T-helper 2 cell treated with Interferon-gamma antibody and Interleukin-4, amounts not matched to agents 5 μg/mL and 100 μg/mL, for 36 hours (primary cell): ENCODE results near the gene CDHR5.

Experiments
- DNase-seq: peaks from one replicate; pipeline ENCODE4 v3.0.0; 2021; ENCODE audit warnings: low spot score
- H3K27ac Mint-ChIP-seq: one replicate; pipeline ENCODE4 v1.8.0; 2021; ENCODE audit warnings: mild to moderate bottlenecking, mixed read lengths
- H3K27me3 Mint-ChIP-seq: one replicate; pipeline ENCODE4 v1.8.0; 2021; ENCODE audit warnings: low read depth, mixed read lengths
- H3K36me3 Mint-ChIP-seq: one replicate; pipeline ENCODE4 v1.8.0; 2021; ENCODE audit warnings: low read depth, mixed read lengths
- H3K4me1 Mint-ChIP-seq: one replicate; pipeline ENCODE4 v1.8.0; 2021; ENCODE audit warnings: low read depth, mixed read lengths
- H3K4me3 Mint-ChIP-seq: one replicate; pipeline ENCODE4 v1.8.0; 2022; ENCODE audit warnings: mild to moderate bottlenecking, moderate library complexity, mixed read lengths
- H3K9me3 Mint-ChIP-seq: one replicate; pipeline ENCODE4 v1.8.0; 2021; ENCODE audit warnings: mixed read lengths

The CDHR5 gene

DNA sequence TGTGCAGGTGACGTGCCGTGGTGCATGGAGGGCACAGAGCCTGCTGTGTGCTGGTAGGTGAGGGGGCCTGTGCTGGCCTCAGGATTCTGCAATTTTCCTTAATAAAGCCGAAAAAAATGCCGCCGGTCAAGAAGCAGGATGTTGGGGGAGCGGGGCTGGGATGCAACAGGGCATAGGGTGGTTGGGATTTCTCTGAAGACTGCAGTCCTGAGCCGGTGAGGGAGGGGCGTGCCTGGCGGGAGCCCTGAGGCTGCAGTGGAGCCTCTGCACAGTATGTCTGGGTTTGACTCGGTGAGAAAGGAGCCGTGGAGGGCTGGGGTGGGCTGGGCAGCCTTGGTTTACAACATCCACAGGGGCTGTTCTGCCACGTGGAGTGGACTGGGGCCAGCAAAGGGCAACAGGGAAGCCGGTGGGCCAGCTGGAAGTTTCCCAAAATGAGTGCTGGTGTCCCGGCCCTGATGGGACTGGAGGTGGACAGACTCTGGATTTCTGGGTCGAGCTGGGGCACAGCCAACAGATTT, 1.3 kb downstream of the CDHR5 start:
- no peak overlapping the region for H3K4me3 Mint-ChIP-seq
- peaks cover 17% of the 10 kb centered on the region for H3K27me3 Mint-ChIP-seq
- H3K36me3 Mint-ChIP-seq, result no peaks in the 10 kb centered on the region
- no peaks in the 10 kb centered on the region for H3K9me3 Mint-ChIP-seq
- peaks cover 4% of the 10 kb centered on the region for H3K4me1 Mint-ChIP-seq
- DNase-seq, result no peak
- no peak overlapping the region for H3K27ac Mint-ChIP-seq

DNA sequence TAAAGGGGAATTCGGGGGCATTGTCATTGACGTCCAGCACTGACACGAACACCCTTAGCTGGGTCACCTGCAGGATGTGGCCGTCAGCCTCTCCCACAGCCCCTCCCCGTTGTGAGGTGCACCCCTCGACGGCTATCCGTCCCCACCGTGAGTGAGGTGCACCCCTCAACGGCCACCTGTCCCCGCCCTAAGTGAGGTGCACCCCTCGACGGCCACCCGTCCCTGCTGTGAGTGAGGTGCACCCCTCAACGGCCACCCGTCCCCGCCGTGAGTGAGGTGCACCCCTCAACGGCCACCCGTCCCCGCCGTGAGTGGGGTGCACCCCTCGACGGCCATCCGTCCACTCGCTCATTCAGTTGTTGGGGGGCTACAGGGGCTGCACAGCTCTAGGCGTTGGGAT, 2.9 kb downstream of the CDHR5 start:
- no peak for DNase-seq
- Mint-ChIP-seq H3K27ac (no peak overlapping the region), H3K36me3 (no peaks in the 10 kb centered on the region), H3K4me3 (no peak overlapping the region), H3K9me3 (no peaks in the 10 kb centered on the region), H3K27me3 (peaks cover 7% of the 10 kb centered on the region), H3K4me1 (no peaks in the 10 kb centered on the region)

DNA sequence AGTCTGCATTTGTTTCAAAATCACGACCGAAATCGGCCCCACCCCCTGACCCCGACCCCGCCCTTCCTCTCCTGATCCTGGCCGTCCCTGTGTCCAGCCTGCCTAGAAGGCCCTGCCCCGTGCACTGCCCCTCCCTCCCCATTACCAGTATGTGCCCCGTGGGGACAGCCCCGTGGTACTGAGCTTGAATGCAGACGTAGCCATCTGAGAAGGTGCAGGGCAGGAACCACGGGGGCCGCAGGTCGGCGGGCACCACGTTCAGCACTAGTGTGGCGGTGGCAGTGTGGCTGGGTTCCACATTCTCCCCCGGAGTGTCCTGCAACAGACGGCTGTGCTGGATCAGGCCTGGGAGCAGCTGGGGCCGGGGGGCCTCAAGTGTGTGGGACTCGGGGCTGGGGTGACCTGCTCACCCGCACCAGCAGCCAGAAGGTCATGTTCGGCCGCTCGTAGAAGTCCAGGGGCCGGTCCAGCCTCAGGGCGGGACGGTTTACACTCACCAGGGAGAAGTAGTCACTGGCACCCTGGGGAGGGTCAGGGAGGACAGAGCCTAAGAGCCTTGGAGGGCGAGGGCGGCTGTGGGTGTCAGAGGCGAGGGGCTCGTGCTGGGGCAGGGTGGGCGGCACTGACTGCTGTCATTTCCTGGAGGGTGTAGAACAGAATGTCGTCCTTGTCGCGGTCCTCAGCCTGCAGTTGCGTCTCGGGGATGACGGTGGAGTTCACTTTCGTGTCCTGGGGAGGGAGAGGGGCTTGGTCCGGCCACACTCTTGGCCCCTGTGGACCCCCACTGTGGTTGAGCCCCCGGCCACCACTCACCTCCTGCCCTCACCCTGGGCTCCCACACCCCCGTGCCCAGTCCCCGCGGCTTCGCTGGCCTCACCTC, 3.6 kb downstream of the CDHR5 start:
- Mint-ChIP-seq H3K27ac (no peak overlapping the region), H3K4me3 (no peak overlapping the region), H3K9me3 (no peaks in the 10 kb centered on the region), H3K36me3 (no peaks in the 10 kb centered on the region), H3K27me3 (peaks cover 2% of the 10 kb centered on the region), H3K4me1 (peaks cover 5% of the 10 kb centered on the region)
- no peak for DNase-seq

DNA sequence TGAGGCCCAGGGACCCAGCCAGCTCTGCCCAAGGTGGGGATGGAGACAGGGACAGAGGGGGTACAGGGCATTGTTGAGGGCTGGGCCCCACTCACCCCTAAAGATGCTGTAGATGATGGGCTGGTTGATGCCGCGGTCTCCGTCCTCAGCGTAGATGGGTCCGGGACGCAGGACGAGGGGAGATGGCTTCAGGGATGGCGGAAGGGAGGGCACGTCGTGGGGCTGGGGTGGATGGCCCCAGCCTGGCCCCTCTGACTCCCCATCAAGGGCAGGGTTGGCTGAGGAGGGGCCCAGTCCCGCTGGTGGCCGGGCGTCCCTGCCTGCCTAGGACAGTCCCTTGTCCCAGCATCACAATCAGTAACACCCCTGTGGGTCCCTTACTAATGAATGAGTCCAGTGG, 4.6 kb downstream of the CDHR5 start:
- no peak overlapping the region for H3K4me3 Mint-ChIP-seq
- no peaks in the 10 kb centered on the region for H3K27me3 Mint-ChIP-seq
- H3K9me3 Mint-ChIP-seq, result no peaks in the 10 kb centered on the region
- H3K4me1 Mint-ChIP-seq, result peaks cover 7% of the 10 kb centered on the region
- no peak overlapping the region for H3K27ac Mint-ChIP-seq
- H3K36me3 Mint-ChIP-seq, result peaks cover 3% of the 10 kb centered on the region
- no peak for DNase-seq

DNA sequence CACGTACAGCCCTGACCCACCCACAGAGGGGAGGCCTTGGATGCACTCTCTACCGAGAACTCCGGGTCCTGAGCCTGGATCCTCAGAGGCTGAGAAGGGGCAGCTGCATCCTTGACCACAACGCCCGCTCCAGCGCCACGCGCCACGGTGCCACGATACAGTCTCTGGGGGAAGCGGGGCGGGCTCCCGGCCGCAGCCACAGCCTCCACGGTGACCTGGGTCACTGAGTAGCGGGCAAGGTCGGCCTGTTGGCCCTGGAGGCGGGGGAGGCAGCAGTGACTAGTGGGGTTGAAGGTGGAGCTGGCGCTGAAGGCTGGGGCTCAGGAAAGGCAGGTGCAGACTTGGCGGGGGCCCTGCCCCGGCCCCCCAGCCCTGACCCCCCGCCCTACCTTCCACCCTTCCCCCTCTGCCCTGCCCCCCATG, 5.1 kb downstream of the CDHR5 start:
- peaks cover 7% of the 10 kb centered on the region for H3K4me1 Mint-ChIP-seq
- no peaks in the 10 kb centered on the region for H3K27me3 Mint-ChIP-seq
- DNase-seq, result no peak
- H3K4me3 Mint-ChIP-seq, result no peak overlapping the region
- H3K9me3 Mint-ChIP-seq, result no peaks in the 10 kb centered on the region
- no peak overlapping the region for H3K27ac Mint-ChIP-seq
- peaks cover 3% of the 10 kb centered on the region for H3K36me3 Mint-ChIP-seq

DNA sequence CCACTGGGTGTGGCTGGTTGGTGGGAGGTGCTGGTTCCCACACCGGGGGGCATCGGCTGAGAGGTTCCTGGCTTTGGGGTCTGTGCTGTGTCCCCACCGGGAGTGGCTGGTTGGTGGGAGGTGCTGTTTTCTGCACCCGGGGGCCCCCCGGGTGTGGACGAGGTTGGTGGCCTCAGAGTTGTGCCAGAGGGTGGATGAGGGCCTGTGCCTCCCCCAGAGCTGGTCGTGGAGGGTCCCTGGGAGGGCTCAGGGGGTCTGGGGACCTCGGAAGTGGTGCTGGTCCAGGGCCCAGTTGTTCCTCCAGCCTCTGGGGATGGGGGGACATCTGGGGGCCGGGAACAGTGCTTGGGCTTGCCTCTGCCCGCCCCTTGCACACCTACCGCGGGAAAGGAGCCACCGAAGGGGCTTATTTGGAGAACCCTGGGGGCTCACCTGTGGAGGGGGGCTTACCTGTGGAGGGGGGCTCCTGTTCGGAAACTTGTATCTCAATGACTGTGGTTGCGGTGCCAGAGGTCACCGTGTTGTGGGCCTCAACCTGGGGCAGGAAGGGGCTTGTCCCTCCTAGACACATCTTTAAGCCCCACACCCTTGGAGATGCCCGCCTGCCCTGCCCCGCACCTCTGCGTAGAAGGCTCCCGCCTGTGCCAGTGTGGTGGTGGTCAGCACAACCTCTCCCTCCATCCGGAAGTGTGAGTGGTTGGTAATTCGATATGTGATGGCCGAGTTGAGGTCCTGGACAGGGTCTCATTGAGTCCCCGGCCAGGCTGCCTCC, 5.7 kb downstream of the CDHR5 start:
- Mint-ChIP-seq H3K4me1 (peaks cover 13% of the 10 kb centered on the region), H3K27ac (no peak overlapping the region), H3K36me3 (peaks cover 8% of the 10 kb centered on the region), H3K4me3 (no peak overlapping the region), H3K27me3 (no peaks in the 10 kb centered on the region), H3K9me3 (no peaks in the 10 kb centered on the region)
- DNase-seq, result no peak

DNA sequence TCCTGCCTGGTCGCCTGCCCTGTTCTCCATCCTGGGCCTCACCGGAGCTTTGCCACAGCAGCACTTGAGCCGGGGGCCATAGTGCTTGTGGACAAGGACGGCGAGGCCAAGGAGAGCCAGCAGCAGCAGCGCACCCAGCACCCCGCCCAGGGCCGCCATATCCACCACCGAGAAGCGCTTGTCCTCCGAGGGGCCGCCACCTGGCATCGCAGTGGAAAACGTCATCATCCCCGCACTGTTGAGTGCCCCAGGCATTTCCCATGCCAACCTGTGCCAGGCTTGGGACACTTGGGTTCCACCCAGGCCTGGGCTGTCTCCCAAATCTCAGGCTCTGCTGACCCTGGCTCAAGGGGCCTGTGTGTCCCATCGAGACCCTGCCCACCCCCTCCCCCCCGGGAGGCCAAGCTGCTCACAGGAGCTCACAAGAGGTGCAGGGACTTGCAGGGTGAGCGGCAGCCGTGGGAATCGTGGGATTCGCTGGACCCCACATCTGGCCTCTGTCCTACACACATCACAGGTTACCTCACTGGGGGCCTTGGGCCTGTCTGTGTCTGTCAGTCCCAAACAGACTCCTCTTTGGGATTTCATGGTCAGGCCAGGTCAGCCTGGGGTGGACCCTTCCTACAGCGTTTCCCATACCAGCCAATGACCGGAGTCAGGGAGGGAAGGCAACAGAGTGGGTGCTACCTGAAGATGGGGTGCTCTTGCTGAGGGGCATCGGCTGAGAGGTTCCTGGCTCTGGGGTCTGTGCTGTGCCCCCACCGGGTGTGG, 6.7 kb downstream of the CDHR5 start:
- no peaks in the 10 kb centered on the region for H3K27me3 Mint-ChIP-seq
- H3K9me3 Mint-ChIP-seq, result no peaks in the 10 kb centered on the region
- peaks cover 14% of the 10 kb centered on the region for H3K4me1 Mint-ChIP-seq
- H3K36me3 Mint-ChIP-seq, result peaks cover 8% of the 10 kb centered on the region
- H3K27ac Mint-ChIP-seq, result no peak overlapping the region
- no peak for DNase-seq
- H3K4me3 Mint-ChIP-seq, result no peak overlapping the region

DNA sequence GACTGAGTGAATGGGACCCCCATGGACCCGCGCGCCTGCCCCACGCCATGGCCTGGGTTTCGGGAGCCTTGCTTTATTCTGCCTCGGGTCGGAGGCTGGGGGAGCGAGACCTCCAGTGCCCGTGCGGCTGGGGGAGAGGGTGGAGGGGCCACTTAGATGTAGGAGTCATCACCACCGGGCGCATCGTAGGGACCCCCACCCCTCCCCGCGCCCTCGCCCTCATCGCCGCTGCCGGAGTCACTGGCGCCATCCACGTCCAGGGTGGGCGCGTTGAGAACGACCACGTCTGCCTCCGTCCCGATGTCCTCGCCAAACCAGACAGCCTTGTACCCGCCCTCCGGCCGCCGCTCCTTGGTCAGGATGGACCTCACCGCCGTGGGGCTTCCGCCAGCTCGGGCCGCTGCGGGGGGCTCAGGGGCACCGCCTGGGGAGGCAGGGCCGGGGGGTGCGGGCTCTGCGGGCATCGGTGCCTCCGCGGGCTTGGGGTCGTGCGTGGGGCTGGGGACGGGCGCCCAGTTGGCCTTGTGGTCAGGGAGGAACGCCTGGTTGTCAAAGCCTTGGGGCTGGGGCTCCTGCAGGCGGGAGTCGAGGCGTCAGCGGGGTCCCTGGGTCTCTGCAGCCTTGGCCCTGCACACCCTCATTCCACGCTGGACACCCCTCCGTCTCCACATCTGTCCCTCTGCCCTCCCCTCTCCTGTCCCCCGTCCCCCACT, 7.4 kb downstream of the CDHR5 start:
- Mint-ChIP-seq H3K27me3 (no peaks in the 10 kb centered on the region), H3K36me3 (peaks cover 11% of the 10 kb centered on the region), H3K4me1 (peaks cover 14% of the 10 kb centered on the region), H3K4me3 (no peak overlapping the region), H3K9me3 (no peaks in the 10 kb centered on the region), H3K27ac (no peak overlapping the region)
- no peak for DNase-seq

DNA sequence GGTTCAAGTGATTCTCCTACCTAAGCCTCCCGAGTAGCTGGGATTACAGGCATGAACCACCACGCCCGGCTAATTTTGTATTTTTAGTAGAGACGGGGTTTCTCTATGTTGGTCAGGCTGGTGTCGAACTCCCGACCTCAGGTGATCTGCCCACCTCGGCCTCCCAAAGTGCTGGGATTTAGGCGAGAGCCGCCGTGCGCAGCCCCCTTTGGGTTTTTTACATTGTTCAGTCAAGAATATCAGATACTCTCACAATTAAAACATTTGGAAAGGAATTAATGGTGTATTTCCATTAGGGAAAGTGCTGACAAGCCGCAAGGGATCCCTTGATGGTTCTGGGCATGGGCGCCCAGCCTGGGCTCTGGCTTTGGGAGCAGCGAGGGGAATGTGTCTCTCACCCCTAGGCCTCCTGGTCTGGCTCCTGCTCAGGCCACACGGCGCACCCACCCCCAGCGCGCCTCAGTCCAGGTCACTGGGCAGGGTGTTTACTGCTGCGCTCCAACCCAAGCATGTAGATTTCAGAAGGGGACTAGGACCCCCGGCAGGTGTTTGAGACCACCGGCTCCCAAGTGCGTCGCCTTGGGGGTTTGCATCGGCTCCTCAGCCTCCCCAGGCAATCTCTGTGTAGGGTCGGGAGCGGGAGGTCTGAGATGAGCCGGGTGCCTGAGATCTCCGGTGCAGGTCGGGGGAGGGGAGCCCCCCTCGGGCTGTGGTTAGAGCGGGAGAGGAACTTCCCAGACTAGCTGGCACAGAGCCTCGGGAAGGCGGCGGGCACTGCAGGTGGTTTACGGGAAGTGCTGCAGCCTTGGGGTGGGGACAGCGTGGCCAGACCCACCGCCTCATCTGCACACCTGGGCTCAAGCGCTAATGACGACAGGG, 8.2 kb downstream of the CDHR5 start:
- Mint-ChIP-seq H3K9me3 (no peaks in the 10 kb centered on the region), H3K27ac (peak overlapping the region; percentile 97), H3K4me1 (peaks cover 16% of the 10 kb centered on the region), H3K27me3 (no peaks in the 10 kb centered on the region), H3K36me3 (peaks cover 16% of the 10 kb centered on the region), H3K4me3 (peak overlapping the region; percentile 89)
- no peak for DNase-seq

DNA sequence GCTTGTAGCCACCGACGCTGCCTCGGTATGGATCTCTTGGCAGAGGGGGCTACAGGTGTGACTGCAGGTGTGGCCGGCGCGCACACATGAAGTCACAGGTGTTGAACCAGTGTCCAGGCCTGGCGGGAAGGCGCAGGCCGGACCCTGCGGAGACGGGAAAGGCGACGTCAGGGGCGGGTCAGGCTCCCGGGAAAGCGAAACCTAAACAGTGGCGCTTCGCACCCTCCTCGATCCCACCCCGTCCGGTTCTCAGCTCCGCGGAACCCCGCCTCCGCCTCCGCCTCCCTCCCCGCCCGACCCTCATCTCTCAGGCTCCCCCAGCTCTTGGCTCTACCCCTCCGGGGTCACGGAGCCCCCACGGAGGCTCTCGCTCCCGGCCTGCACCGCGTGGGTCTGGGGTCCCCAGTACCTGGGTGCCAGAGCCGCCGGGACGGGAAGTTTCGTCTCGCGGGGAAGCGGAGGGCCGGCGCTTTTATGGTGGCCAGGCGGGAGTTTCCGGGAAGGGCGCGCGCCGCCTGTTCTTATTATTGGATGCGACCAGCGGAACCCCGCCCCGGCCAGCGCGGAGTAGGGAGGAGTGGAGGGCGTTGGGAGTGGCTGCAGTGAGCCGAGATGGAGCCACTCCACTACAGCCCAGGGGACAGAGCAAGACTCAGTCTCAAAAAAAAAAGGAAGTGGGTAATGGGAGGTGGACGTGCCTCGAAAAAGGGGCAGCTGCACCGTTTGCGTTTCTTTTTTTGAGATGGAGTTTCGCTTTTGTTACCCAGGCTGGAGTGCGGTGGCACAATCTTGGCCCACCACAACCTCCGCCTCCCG, 9.0 kb downstream of the CDHR5 start, which contains the start of gene IRF7:
Gene IRF7, minus strand, starts transcription at position 447 of the 816 bp plus-strand sequence. CDS start 586 bp downstream, outside the sequence.
- H3K27me3 Mint-ChIP-seq, result no peaks in the 10 kb centered on the region
- peaks cover 16% of the 10 kb centered on the region for H3K4me1 Mint-ChIP-seq

DNA sequence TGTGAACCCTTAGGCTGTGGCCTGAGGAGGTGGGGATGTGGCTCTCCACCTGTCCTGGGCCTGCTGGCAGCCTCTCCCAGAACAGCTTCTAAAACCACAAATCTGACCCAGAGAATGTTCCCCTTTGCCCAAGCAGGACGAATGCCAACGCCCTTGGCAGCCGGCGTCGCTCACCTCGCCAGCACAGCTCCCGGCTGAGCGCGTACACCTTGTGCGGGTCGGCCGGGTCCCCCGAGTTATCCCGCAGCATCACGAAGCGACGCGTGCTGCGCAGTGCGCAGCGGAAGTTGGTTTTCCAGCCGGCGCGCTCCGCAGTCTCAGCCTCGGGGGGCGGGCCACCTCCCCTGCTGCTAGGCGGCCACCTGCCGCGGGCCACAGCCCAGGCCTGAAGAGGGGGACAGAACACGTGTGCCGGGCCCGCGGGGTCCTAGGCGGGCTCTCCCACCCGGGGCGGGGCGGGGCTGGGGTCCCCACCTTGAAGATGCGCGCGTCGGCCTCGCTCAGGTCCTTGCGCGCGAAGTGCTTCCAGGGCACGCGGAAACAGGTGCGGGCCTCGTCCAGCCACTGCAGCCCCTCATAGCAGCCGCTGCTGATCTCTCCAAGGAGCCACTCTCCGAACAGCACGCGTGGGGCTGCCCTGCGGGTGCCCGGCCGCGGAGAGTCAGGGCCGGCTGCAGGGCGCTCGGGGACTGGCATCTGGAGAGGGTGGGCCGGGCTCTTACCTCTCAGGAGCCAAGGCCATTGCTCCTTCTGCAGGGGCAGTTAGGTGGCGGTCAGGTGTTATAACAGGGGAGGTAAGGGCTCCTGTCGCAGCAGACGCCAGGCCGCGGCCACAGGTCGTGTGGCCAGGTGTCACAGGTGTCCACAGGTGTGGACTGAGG, 9.9 kb downstream of the CDHR5 start:
- peak; percentile 15 for DNase-seq
- Mint-ChIP-seq H3K27me3 (no peaks in the 10 kb centered on the region), H3K4me1 (peaks cover 16% of the 10 kb centered on the region), H3K36me3 (peaks cover 20% of the 10 kb centered on the region), H3K27ac (peak overlapping the region; percentile 89), H3K9me3 (no peaks in the 10 kb centered on the region), H3K4me3 (peak overlapping the region; percentile 89)

More for the DNA sequence above, 9.0 kb downstream of the CDHR5 start, which contains the start of gene IRF7:
- Mint-ChIP-seq H3K27ac (peak within 1 kb of the TSS; percentile 97), H3K36me3 (peaks cover 19% of the 10 kb centered on the region), H3K4me3 (peak within 1 kb of the TSS; percentile 89), H3K9me3 (no peaks in the 10 kb centered on the region)
- peak; percentile 91 for DNase-seq
